CD8-positive, alpha-beta memory T cell (primary cell): Measurements from ENCODE around the gene SRRD. TPM values are rescaled to one million over a fixed set of nuclear protein-coding genes. Genes with fewer than 3 reads are reported as not detected.
"Not testable (repeated sequence)": the region's sequence is repeated elsewhere in the genome, so short reads cannot be mapped to it uniquely, and the experiment has no call there.

Source experiments
- CTCF ChIA-PET: fragments of 350-600 bp; sonication (Branson Sonifier 250); formaldehyde crosslinking; loops from one replicate; lab custom pipeline; 2021; ENCODE audit warnings: antibody characterized with exemption; lab: Charles Lee
- POLR2A ChIA-PET: fragments of 350-600 bp; sonication (Branson Sonifier 250); formaldehyde crosslinking; loops from one replicate; lab custom pipeline; 2021; ENCODE audit warnings: antibody characterized with exemption; lab: Charles Lee
- DNase-seq, 5 donors: peaks; one replicate each; pipeline versions ENCODE4 v3.0.0 to v3.0.0-alpha.2; 2020 to 2022; ENCODE audit warnings: mixed read lengths in 1 of 5
- H3K27ac ChIP-seq: one replicate; pipeline ENCODE4 v1.7.0; 2013; ENCODE audit warnings: low read depth, mild to moderate bottlenecking, low read length, moderate library complexity
- H3K27me3 ChIP-seq: 2 replicates; pipeline ENCODE4 v1.7.0; 2013; ENCODE audit warnings: low read length, mild to moderate bottlenecking; ENCODE audit not compliant: insufficient read depth, poor library complexity, severe bottlenecking
- H3K36me3 ChIP-seq: 2 replicates; pipeline ENCODE4 v1.7.0; 2013; ENCODE audit warnings: mild to moderate bottlenecking, low read length, moderate library complexity; ENCODE audit not compliant: insufficient read depth
- H3K4me1 ChIP-seq: 2 replicates; pipeline ENCODE4 v1.7.0; 2013; ENCODE audit warnings: mild to moderate bottlenecking, low read length, moderate library complexity; ENCODE audit not compliant: insufficient read depth
- H3K4me3 ChIP-seq: 2 replicates; pipeline ENCODE4 v1.7.0; 2013; ENCODE audit warnings: mild to moderate bottlenecking, low read length
- H3K9me3 ChIP-seq: 2 replicates; pipeline ENCODE4 v1.7.0; 2013; ENCODE audit warnings: mild to moderate bottlenecking, low read length
- H3K27ac Mint-ChIP-seq, 8 donors: one replicate each; pipeline ENCODE4 v1.8.0; 2020 to 2021; ENCODE audit warnings: mixed read lengths in 8 of 8, mild to moderate bottlenecking in 6 of 8, inconsistent platforms in 3 of 8, moderate library complexity in 3 of 8
- H3K27me3 Mint-ChIP-seq, 2 donors: one replicate each; pipeline ENCODE4 v1.8.0; 2020 to 2021; ENCODE audit warnings: mixed read lengths in 2 of 2, mild to moderate bottlenecking in 1 of 2, moderate library complexity in 1 of 2
- H3K36me3 Mint-ChIP-seq, 3 donors: one replicate each; pipeline ENCODE4 v1.8.0; 2020 to 2021; ENCODE audit warnings: mixed read lengths in 3 of 3, inconsistent platforms in 1 of 3, mild to moderate bottlenecking in 1 of 3
- H3K4me1 Mint-ChIP-seq, 3 donors: one replicate each; pipeline ENCODE4 v1.8.0; 2020 to 2021; ENCODE audit warnings: mixed read lengths in 3 of 3, inconsistent platforms in 1 of 3, mild to moderate bottlenecking in 1 of 3
- H3K4me3 Mint-ChIP-seq, 7 donors: one replicate each; pipeline ENCODE4 v1.8.0; 2020 to 2021; ENCODE audit warnings: mixed read lengths in 7 of 7, mild to moderate bottlenecking in 6 of 7, moderate library complexity in 4 of 7, inconsistent platforms in 2 of 7
- H3K9me3 Mint-ChIP-seq, 5 donors: one replicate each; pipeline ENCODE4 v1.8.0; 2020 to 2022; ENCODE audit warnings: mixed read lengths in 5 of 5, mild to moderate bottlenecking in 3 of 5, moderate library complexity in 2 of 5, inconsistent platforms in 1 of 5
- polyA plus RNA-seq: library from polyadenylated mRNA; unstranded; fragments of 300-500 nt; fragmentation: Illumina TruSeq; gene quantifications from one replicate; pipeline ENCODE4 v1.2.3, GENCODE V29; 2021
- total RNA-seq, 2 experiments: library from RNA; stranded (reverse); gene quantifications; one replicate each; pipeline ENCODE4 v1.2.3, GENCODE V29; 2021

The SRRD gene
- total RNA-seq (10 to 100 TPM; 32.8 to 33.3 TPM), polyA plus RNA-seq (28.5 TPM)

DNA sequence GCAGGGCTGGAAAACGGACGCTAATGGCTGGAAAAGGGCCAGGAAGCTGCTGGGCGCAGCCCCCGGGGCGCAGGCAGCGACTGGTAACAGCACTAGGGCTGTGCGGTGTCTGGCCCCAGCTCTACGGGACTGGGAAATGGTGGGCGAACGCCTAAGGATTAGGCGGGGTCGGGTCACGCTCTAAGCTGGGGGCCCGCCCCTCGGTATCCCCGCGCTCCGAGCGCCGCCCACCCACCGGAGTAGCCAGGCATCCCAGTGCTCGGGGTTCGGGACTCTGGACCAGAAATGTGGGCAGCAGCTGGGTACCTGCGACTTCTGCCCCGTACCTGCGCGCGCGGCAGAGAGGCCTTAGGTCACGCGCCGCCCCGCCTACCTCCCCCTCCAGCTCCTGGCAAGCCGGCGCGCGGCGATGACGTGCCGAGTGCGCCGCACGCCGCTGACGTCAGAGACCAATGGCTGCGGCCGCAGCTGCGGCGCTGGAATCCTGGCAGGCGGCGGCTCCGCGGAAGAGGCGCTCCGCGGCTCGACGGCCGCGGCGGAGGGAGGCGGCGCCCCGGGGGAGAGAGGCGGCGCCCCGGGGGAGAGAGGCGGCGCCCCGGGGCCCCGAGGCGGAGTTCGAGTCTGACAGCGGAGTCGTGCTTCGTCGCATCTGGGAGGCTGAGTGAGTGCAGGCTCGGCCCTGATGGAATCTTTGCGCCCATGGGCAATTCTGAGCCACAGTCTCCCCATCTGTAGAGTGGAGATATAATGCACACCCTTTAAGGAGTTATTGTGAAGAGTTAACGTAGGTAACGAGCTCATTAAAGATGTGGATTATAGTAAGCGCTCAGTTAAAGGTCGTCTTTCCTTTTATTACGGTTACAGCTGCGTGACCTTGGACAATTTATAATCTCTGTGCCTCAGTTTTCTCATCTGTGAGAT, at the start of gene SRRD, which contains the start of gene HPS4:
SRRD (plus strand) TSS at position 439 of the 921 bp plus-strand sequence; CDS start at position 453, 14 bp downstream.
HPS4 (minus strand) TSS at position 345 of the 921 bp plus-strand sequence. CDS start 2,021 bp downstream, outside the sequence.
- no peaks in the 10 kb centered on the region for H3K27me3 ChIP-seq
- peaks cover 0 to 54% (median 8%) of the 10 kb centered on the region in 3 donors for H3K36me3 Mint-ChIP-seq
- CTCF ChIA-PET: interaction anchor here (0.7 to 1.8 kb wide), 7 partner anchors 8 to 190 kb away, joined by 3 to 9 read pairs (median 5); no protein-coding TSS in a partner anchor
- no peaks in the 10 kb centered on the region for H3K9me3 ChIP-seq
- no peaks in the 10 kb centered on the region for H3K9me3 Mint-ChIP-seq
- POLR2A ChIA-PET: interaction anchor here (0.7 to 3.9 kb wide), 12 partner anchors 9 to 190 kb away, joined by 3 to 34 read pairs (median 4); partner anchors contain the start of genes ASPHD2, MIAT and TFIP11
- H3K4me1 ChIP-seq: peaks cover 56% of the 10 kb centered on the region
- DNase-seq: peak; percentile 90 to 95 (median 93)
- peak within 1 kb of the TSS; percentile 93 to 99 (median 99) for H3K27ac Mint-ChIP-seq
- H3K27me3 Mint-ChIP-seq: no peaks in the 10 kb centered on the region
- peaks cover 10% of the 10 kb centered on the region for H3K36me3 ChIP-seq
- H3K27ac ChIP-seq: peak within 1 kb of the TSS; percentile 93
- peak within 1 kb of the TSS; percentile 81 to 98 (median 93) for H3K4me3 Mint-ChIP-seq
- H3K4me1 Mint-ChIP-seq: peaks cover 63 to 75% (median 73%) of the 10 kb centered on the region in 3 donors
- peak within 1 kb of the TSS; percentile 53 for H3K4me3 ChIP-seq

GRCh38 chr22:26435327-26436093, 48.2 kb upstream of the SRRD start:
- Mint-ChIP-seq H3K9me3 (no peaks in the 10 kb centered on the region), H3K27me3 (no peaks in the 10 kb centered on the region), H3K4me1 (peaks cover 30 to 51% (median 39%) of the 10 kb centered on the region in 3 donors), H3K27ac (no peak overlapping the region), H3K4me3 (no peak overlapping the region), H3K36me3 (peaks cover 0 to 37% (median 4%) of the 10 kb centered on the region in 3 donors)
- no peak for DNase-seq
- CTCF ChIA-PET: interaction anchor here (0.6 kb wide), 1 partner anchor 128 kb away, joined by 3 read pairs; no protein-coding TSS in a partner anchor
- H3K27me3 ChIP-seq: no peaks in the 10 kb centered on the region
- POLR2A ChIA-PET: interaction anchor here (0.7 kb wide), 1 partner anchor 12 kb away, joined by 3 read pairs; no protein-coding TSS in a partner anchor
- no peaks in the 10 kb centered on the region for H3K9me3 ChIP-seq
- no peak overlapping the region for H3K4me3 ChIP-seq
- H3K27ac ChIP-seq: no peak overlapping the region
- H3K36me3 ChIP-seq: peaks cover 13% of the 10 kb centered on the region
- peaks cover 6% of the 10 kb centered on the region for H3K4me1 ChIP-seq

DNA sequence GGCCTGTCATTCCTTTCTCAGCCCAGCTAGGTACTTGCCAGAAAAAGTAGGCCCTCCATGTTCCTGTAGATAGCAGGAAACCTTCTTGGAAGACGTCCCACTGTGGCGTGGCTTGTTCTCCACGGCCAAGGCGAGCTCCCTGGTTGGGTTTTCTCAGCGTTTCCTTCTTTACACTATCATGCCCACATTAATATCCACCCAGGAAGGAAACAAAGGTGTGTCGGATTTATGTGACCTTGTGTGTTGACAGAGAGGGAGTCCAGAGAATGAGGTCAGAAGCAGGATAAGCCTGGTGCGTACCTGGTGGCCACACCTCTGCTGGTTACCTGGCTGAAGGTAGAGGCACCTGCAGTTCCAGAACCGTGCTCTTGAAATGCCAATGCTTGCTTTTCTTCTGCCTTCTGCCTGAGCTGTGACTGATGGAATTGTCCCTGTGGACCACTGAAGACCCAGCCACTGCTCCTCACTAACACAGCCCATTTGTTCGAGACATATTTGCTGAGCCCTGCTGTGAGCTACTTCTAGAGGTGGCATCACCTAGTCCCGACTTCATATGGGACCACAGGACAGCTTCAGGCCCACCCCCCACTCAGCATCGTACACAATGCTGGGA, 46.7 kb upstream of the SRRD start:
- Mint-ChIP-seq H3K9me3 (no peaks in the 10 kb centered on the region), H3K27ac (peak overlapping the region in 3 of 8 donors; percentile 17 to 47 (median 32)), H3K27me3 (no peaks in the 10 kb centered on the region), H3K4me1 (peaks cover 21 to 44% (median 29%) of the 10 kb centered on the region in 3 donors), H3K4me3 (no peak overlapping the region), H3K36me3 (peaks cover 0 to 40% (median 4%) of the 10 kb centered on the region in 3 donors)
- no peaks in the 10 kb centered on the region for H3K9me3 ChIP-seq
- CTCF ChIA-PET: interaction anchor here (0.7 kb wide), 1 partner anchor 24 kb away, joined by 3 read pairs; no protein-coding TSS in a partner anchor
- no peaks in the 10 kb centered on the region for H3K4me1 ChIP-seq
- no peaks in the 10 kb centered on the region for H3K27me3 ChIP-seq
- peaks cover 13% of the 10 kb centered on the region for H3K36me3 ChIP-seq
- no peak overlapping the region for H3K27ac ChIP-seq
- no peak for DNase-seq
- POLR2A ChIA-PET: interaction anchor here (0.5 kb wide), 1 partner anchor 9 kb away, joined by 3 read pairs; no protein-coding TSS in a partner anchor
- no peak overlapping the region for H3K4me3 ChIP-seq

- Histone ChIP-seq H3K9me3 (no peaks in the 10 kb centered on the region), H3K4me1 (no peaks in the 10 kb centered on the region), H3K27ac (no peak overlapping the region), H3K36me3 (peaks cover 13% of the 10 kb centered on the region), H3K27me3 (no peaks in the 10 kb centered on the region), H3K4me3 (no peak overlapping the region)
- POLR2A ChIA-PET: no interaction called here
- CTCF ChIA-PET: interaction anchor here (0.7 kb wide), 1 partner anchor 23 kb away, joined by 3 read pairs; no protein-coding TSS in a partner anchor
- Mint-ChIP-seq H3K9me3 (no peaks in the 10 kb centered on the region), H3K36me3 (peaks cover 0 to 44% (median 4%) of the 10 kb centered on the region in 3 donors), H3K27me3 (no peaks in the 10 kb centered on the region), H3K27ac (peak overlapping the region in 1 of 8 donors; percentile 47), H3K4me1 (peaks cover 21 to 37% (median 26%) of the 10 kb centered on the region in 3 donors), H3K4me3 (no peak overlapping the region)
- DNase-seq: no peak
Observed at GRCh38 chr22:26437694-26438392, 45.8 kb upstream of the SRRD start.

- H3K4me1 ChIP-seq, H3K4me3 Mint-ChIP-seq, CTCF ChIA-PET, H3K9me3 ChIP-seq, H3K27me3 ChIP-seq, H3K27ac ChIP-seq, H3K27me3 Mint-ChIP-seq, POLR2A ChIA-PET, H3K9me3 Mint-ChIP-seq, DNase-seq, H3K4me3 ChIP-seq: not testable (repeated sequence)
- peaks cover 0 to 44% (median 4%) of the 10 kb centered on the region in 3 donors for H3K36me3 Mint-ChIP-seq
- H3K4me1 Mint-ChIP-seq: peaks cover 21 to 34% (median 26%) of the 10 kb centered on the region in 3 donors
- peak overlapping the region in 2 of 8 donors; percentile 14 to 54 for H3K27ac Mint-ChIP-seq
- peaks cover 13% of the 10 kb centered on the region for H3K36me3 ChIP-seq
Observed at GRCh38 chr22:26438776-26439175, 44.9 kb upstream of the SRRD start.

- no peak overlapping the region for H3K27ac Mint-ChIP-seq
- H3K4me1 Mint-ChIP-seq: peaks cover 21 to 34% (median 26%) of the 10 kb centered on the region in 3 donors
- H3K27me3 Mint-ChIP-seq: no peaks in the 10 kb centered on the region
- no peaks in the 10 kb centered on the region for H3K27me3 ChIP-seq
- ChIA-PET POLR2A (interaction anchor here (0.6 kb wide), 1 partner anchor 64 kb away, joined by 3 read pairs; no protein-coding TSS in a partner anchor), CTCF (no interaction called here)
- no peaks in the 10 kb centered on the region for H3K4me1 ChIP-seq
- H3K27ac ChIP-seq: no peak overlapping the region
- DNase-seq: no peak
- H3K4me3 Mint-ChIP-seq: no peak overlapping the region
- no peak overlapping the region for H3K4me3 ChIP-seq
- peaks cover 0 to 43% (median 6%) of the 10 kb centered on the region in 3 donors for H3K36me3 Mint-ChIP-seq
- no peaks in the 10 kb centered on the region for H3K9me3 Mint-ChIP-seq
- H3K36me3 ChIP-seq: peaks cover 5% of the 10 kb centered on the region
- H3K9me3 ChIP-seq: no peaks in the 10 kb centered on the region
Observed at GRCh38 chr22:26439559-26439958, 44.1 kb upstream of the SRRD start.
